HG03354 (cell line): ENCODE measurements around the gene CELA1.

Experiments
- ATAC-seq: cut with Tn5 transposase; IDR thresholded peaks from one replicate; pipeline ENCODE4 v1.9.1; 2021; ENCODE audit warnings: mild to moderate bottlenecking; ENCODE audit not compliant: unreplicated experiment, poor library complexity, severe bottlenecking

CELA1 gene

GRCh38 chr12:51377099-51377984 is 30.9 kb upstream of the CELA1 start:
- ATAC-seq = no peak

- no peak for ATAC-seq
Observed at GRCh38 chr12:51374856-51375255, 28.4 kb upstream of the CELA1 start.

- no peak for ATAC-seq
Observed at GRCh38 chr12:51374361-51374760, 27.9 kb upstream of the CELA1 start.

GRCh38 chr12:51373187-51373586 is 26.7 kb upstream of the CELA1 start:
- no peak for ATAC-seq

- ATAC-seq = no peak
Observed at GRCh38 chr12:51372021-51372420, 25.5 kb upstream of the CELA1 start.

GRCh38 chr12:51371295-51371953 is 24.9 kb upstream of the CELA1 start:
- no peak for ATAC-seq

- no peak for ATAC-seq
Observed at GRCh38 chr12:51370667-51371066, 24.2 kb upstream of the CELA1 start.

GRCh38 chr12:51369581-51369980 is 23.1 kb upstream of the CELA1 start:
- ATAC-seq = no peak

GRCh38 chr12:51368640-51369517 is 22.4 kb upstream of the CELA1 start:
- peak; percentile 98 for ATAC-seq

GRCh38 chr12:51365276-51365675 is 18.8 kb upstream of the CELA1 start:
- no peak for ATAC-seq

- no peak for ATAC-seq
Observed at GRCh38 chr12:51364001-51364400, 17.5 kb upstream of the CELA1 start.

GRCh38 chr12:51362747-51363342 is 16.4 kb upstream of the CELA1 start:
- ATAC-seq = no peak

- no peak for ATAC-seq
Observed at GRCh38 chr12:51362307-51362706, 15.8 kb upstream of the CELA1 start.

- no peak for ATAC-seq
Observed at GRCh38 chr12:51361161-51362016, 14.9 kb upstream of the CELA1 start.

- no peak for ATAC-seq
Observed at GRCh38 chr12:51360315-51360714, 13.8 kb upstream of the CELA1 start.

- ATAC-seq = no peak
Observed at GRCh38 chr12:51359851-51360250, 13.4 kb upstream of the CELA1 start.

GRCh38 chr12:51358496-51358895 is 12.0 kb upstream of the CELA1 start:
- no peak for ATAC-seq

GRCh38 chr12:51357374-51358047 is 11.0 kb upstream of the CELA1 start:
- ATAC-seq = peak; percentile 64
